ENCODE results near the gene SCNN1G. TPM values are rescaled to one million over a fixed set of nuclear protein-coding genes. Genes with fewer than 3 reads are reported as not detected.
A peak's percentile ranks its signal among the peaks of the same experiment; 100 is the strongest.

The SCNN1G gene
- total and polyA plus RNA-seq, 9 donors, result 0.02 to 2.6 (median 0.47) TPM; not detected in 4

DNA sequence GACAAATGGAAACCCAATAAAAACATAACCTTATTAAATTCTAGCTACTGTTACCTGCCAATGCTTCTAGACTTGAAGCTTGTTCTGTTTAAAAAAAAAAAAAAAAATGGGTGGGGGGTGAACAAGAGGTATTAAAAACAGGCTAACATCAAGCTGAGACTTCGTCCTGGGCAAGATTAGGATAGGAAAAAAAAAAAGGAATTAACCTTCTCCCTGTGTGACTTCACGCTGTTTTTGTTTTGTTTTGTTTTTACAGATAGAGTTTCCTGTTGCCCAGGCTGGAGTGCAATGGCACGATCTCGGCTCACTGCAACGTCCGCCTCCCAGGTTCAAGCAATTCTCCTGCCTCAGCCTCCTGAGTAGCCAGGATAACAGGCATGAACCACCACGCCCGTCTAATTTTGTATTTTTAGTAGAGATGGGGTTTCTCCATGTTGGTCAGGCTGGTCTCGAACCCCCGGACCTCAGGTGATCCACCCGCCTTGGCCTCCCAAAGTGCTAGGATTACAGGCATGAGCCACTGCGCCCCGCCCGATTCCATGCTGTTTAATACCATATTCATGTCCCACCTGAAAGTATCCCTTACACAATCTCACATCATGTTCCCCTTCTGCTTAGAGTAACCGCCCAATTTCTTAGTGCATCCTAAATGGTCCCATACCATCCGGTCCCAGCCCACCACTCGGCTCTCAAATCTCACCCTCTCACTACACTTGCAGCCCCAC is 35.5 kb upstream of the SCNN1G start:
- H3K4me1 ChIP-seq (ENCODE audit: insufficient read depth), result peaks cover 3% of the 10 kb centered on the region
- H3K9me3 ChIP-seq, result no peaks in the 10 kb centered on the region
- H3K36me3 ChIP-seq, result no peaks in the 10 kb centered on the region
- H3K4me3 ChIP-seq, result peak overlapping the region; percentile 44
- intact Hi-C loops (cut with DNase I), result no loop called here
- 70 to 79% (median 78%) methylated on average over 17 of the region's 17 CpGs for WGBS, 3 donors
- no peak overlapping the region for H3K27ac ChIP-seq
- no peak for TF ChIP-seq POLR2A (IDR thresholded peaks at IDR 0.05)
- no peak for TF ChIP-seq EP300 (IDR thresholded peaks at IDR 0.05)
- TF ChIP-seq, protein P1, sequence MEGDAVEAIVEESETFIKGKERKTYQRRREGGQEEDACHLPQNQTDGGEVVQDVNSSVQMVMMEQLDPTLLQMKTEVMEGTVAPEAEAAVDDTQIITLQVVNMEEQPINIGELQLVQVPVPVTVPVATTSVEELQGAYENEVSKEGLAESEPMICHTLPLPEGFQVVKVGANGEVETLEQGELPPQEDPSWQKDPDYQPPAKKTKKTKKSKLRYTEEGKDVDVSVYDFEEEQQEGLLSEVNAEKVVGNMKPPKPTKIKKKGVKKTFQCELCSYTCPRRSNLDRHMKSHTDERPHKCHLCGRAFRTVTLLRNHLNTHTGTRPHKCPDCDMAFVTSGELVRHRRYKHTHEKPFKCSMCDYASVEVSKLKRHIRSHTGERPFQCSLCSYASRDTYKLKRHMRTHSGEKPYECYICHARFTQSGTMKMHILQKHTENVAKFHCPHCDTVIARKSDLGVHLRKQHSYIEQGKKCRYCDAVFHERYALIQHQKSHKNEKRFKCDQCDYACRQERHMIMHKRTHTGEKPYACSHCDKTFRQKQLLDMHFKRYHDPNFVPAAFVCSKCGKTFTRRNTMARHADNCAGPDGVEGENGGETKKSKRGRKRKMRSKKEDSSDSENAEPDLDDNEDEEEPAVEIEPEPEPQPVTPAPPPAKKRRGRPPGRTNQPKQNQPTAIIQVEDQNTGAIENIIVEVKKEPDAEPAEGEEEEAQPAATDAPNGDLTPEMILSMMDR (IDR thresholded peaks at IDR 0.05), result no peak
- DNase-seq, result peak in 1 of 5 donors; percentile 24
- no peaks in the 10 kb centered on the region for H3K27me3 ChIP-seq

DNA sequence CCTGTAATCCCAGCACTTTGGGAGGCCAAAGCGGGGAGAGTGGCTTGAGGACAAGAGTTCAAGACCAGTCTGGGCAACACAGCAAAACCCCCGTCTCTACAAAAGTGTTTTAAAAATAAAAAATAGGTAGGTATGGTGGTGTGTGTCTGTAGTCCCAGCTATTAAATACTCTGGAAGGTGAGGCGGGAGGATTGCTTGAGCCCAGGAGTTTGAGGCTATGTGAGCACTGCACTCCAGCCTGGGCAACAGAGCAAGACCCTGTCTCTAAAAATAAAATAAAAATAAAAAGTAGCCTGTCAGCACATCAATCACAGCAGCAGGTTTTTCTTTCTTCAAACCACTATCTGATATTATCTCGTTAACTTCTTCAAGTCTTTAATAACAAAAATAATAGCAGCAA is 34.9 kb upstream of the SCNN1G start:
- no peak for DNase-seq
- Histone ChIP-seq H3K27ac (no peak overlapping the region), H3K27me3 (no peaks in the 10 kb centered on the region), H3K4me1 (ENCODE audit: insufficient read depth) (peaks cover 3% of the 10 kb centered on the region), H3K36me3 (no peaks in the 10 kb centered on the region), H3K4me3 (peak overlapping the region; percentile 44), H3K9me3 (no peaks in the 10 kb centered on the region)
- intact Hi-C loops (cut with DNase I), result no loop called here
- no peak for TF ChIP-seq EP300 (IDR thresholded peaks at IDR 0.05)
- TF ChIP-seq POLR2A (IDR thresholded peaks at IDR 0.05), result no peak
- TF ChIP-seq, protein P1 (IDR thresholded peaks at IDR 0.05), result no peak
- WGBS, 3 donors, result 84 to 88% (median 84%) methylated on average over 4 of the region's 4 CpGs

DNA sequence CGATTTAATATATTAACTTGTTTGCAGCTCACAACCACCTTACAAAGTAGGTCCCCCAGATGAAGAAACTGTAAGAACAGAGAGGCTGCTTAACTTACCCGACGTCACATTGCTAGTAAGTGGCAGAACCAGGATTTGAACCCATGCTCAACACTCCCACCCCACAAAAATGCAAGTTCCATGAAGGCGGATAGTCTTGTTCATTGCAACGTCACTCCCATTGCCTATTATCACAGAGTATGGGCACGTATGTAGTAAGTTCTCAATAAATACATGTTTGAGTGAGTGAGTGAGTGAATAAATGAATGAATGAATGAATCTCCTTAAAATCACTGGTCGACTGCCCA is 34.4 kb upstream of the SCNN1G start:
- peak overlapping the region; percentile 44 for H3K4me3 ChIP-seq
- H3K27me3 ChIP-seq, result no peaks in the 10 kb centered on the region
- no peak overlapping the region for H3K27ac ChIP-seq
- TF ChIP-seq, protein P1 (IDR thresholded peaks at IDR 0.05), result no peak
- TF ChIP-seq POLR2A (IDR thresholded peaks at IDR 0.05) (no peak), EP300 (IDR thresholded peaks at IDR 0.05) (no peak)
- WGBS, 3 donors, result 45 to 50% (median 49%) methylated on average over 7 of the region's 7 CpGs
- H3K9me3 ChIP-seq, result no peaks in the 10 kb centered on the region
- H3K4me1 ChIP-seq (ENCODE audit: insufficient read depth), result peaks cover 3% of the 10 kb centered on the region
- no peak for DNase-seq
- intact Hi-C loops (cut with DNase I), result no loop called here
- no peaks in the 10 kb centered on the region for H3K36me3 ChIP-seq

DNA sequence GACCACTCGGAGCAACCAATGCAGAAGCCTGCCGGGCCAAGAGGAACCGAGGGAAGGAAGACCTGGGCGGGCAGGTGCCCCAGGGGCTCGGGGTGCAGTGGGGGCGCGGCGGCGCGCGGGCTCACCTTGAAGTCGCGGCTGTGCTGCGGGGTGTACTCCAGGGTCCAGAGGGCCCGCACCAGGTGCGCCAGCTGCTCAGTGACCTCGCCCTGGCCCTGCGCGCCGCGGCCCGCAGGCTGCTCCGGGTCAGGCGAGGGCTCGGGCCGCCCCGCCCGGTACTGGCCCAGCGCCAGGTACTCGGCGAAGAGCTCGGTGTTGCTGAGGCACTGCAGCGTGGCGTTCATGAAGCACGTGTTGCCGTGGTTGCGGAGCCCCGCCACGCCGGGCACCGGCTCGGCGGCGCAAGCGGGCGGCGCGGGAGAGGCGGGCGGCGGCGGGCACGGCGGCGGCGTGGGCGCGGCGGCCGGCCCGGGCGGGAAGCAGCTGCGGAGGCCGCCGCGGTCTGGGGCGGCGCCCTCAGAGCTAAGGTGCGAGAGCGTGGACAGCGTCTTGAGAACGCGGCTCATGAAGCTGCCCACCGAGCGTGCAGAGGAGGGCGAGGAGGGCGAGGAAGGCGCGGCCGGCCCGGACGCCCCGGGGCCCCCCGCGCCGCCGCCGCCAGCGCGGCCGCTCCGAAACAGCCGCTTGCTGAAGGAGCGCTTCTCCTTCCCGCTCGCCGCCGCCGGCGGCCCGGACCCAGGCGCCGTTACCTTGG is 33.9 kb upstream of the SCNN1G start:
- H3K4me3 ChIP-seq, result peak overlapping the region; percentile 44
- no peaks in the 10 kb centered on the region for H3K27me3 ChIP-seq
- 1 to 2% (median 1%) methylated on average over 48 to 103 of the region's 103 CpGs for WGBS, 3 donors
- H3K36me3 ChIP-seq, result no peaks in the 10 kb centered on the region
- DNase-seq, result peak; percentile 56 to 84 (median 74)
- no peaks in the 10 kb centered on the region for H3K9me3 ChIP-seq
- intact Hi-C loops (cut with DNase I), result no loop called here
- H3K4me1 ChIP-seq (ENCODE audit: insufficient read depth), result peaks cover 3% of the 10 kb centered on the region
- peak overlapping the region in 1 of 2 donors; percentile 73 for H3K27ac ChIP-seq
- TF ChIP-seq POLR2A (IDR thresholded peaks at IDR 0.05), result no peak
- TF ChIP-seq, protein P1 (IDR thresholded peaks at IDR 0.05), result no peak
- TF ChIP-seq EP300 (IDR thresholded peaks at IDR 0.05), result no peak

Measured in ovary (tissue), 9 donors.